ENCODE measurements around the gene SPPL2C. TPM values are rescaled to one million over a fixed set of nuclear protein-coding genes. Genes with fewer than 3 reads are reported as not detected.

Gene SPPL2C
- polyA plus RNA-seq, 3 donors from 2014 or later, result not detected

DNA sequence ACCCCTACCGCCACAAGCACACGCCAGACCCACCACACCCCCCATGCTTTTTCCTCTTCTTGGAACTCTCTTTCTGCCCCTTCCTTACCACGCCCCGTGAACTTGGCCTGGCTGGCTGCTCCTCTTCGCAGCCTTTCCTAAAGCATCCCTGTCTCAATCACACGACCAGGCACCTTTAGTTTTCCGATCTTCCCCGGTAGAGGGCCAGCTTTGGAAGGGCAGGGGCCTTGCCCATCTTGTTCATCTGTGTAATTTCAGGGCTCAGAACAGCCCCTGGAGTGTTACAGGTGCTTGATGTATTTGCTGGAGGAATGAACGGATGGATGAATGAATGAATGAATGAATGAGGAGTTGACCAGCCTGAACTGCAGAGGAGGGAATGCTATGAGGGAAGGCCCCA is 3.7 kb downstream of the SPPL2C start:
- Mint-ChIP-seq H3K27me3 (ENCODE audit: low read depth in 3 of 3) (peaks cover 1 to 10% (median 9%) of the 10 kb centered on the region in 3 donors), H3K36me3 (no peaks in the 10 kb centered on the region), H3K4me1 (peaks cover 4 to 7% of the 10 kb centered on the region in 2 donors), H3K9me3 (no peaks in the 10 kb centered on the region), H3K27ac (no peak overlapping the region), H3K4me3 (no peak overlapping the region)
- DNase-seq, result no peak

GRCh38 chr17:45848868-45849535 is 4.3 kb downstream of the SPPL2C start:
- Mint-ChIP-seq H3K4me3 (no peak overlapping the region), H3K9me3 (no peaks in the 10 kb centered on the region), H3K4me1 (peaks cover 4 to 7% of the 10 kb centered on the region in 2 donors), H3K27me3 (ENCODE audit: low read depth in 3 of 3) (peaks cover 1 to 13% (median 9%) of the 10 kb centered on the region in 3 donors), H3K27ac (no peak overlapping the region), H3K36me3 (no peaks in the 10 kb centered on the region)
- no peak for DNase-seq

DNA sequence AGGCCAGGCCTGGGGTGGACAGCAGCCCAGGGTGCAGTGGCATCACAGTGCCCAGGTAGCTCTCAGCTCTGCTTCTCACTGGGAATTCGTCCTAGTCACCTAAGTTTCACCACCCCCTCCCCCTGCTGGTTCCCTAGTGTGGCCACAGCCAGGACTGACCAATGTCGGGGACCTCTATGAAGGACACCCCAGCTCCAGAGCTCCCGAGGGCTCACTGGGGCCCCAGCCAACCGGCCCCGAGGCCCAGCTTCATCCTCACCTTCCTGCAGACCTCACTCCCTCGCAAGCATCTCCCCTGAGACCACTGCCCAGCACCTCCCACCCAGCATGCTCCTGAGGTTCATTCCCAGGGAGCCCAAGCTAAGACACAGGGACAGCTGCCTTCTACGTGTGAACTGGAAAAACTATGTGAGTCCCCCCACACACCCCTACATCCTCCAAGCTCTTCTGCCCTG is 4.9 kb downstream of the SPPL2C start:
- Mint-ChIP-seq H3K4me3 (no peak overlapping the region), H3K9me3 (no peaks in the 10 kb centered on the region), H3K27me3 (ENCODE audit: low read depth in 3 of 3) (peaks cover 1 to 17% (median 10%) of the 10 kb centered on the region in 3 donors), H3K27ac (no peak overlapping the region), H3K4me1 (peaks cover 4 to 7% of the 10 kb centered on the region in 2 donors), H3K36me3 (no peaks in the 10 kb centered on the region)
- no peak for DNase-seq

- peaks cover 1 to 17% (median 11%) of the 10 kb centered on the region in 3 donors for H3K27me3 Mint-ChIP-seq (ENCODE audit: low read depth in 3 of 3)
- no peak for DNase-seq
- peaks cover 4 to 7% of the 10 kb centered on the region in 2 donors for H3K4me1 Mint-ChIP-seq
- H3K4me3 Mint-ChIP-seq, result no peak overlapping the region
- H3K9me3 Mint-ChIP-seq, result no peaks in the 10 kb centered on the region
- H3K27ac Mint-ChIP-seq, result no peak overlapping the region
- H3K36me3 Mint-ChIP-seq, result no peaks in the 10 kb centered on the region
These were observed 5.3 kb downstream of the SPPL2C start for GRCh38 chr17:45850011-45850410.

DNA sequence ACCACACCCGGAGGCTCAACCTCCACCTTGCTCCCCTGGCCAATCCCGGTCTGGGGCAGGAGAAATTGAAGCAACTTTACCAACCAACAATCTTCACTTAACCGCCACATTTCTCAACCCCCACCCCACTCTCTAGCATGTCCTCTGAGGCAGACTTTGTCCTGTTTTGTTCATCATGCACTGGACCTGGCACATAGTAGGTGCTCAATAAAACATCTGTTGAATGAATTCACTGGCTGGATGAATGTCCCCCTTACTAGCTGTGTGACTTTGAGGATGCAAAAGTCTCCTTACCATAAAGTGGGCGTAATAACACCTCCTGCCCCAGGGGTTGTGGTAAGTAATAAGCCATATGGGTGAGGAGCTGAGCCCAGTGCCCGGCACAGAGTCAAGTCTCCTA is 5.8 kb downstream of the SPPL2C start:
- Mint-ChIP-seq H3K27me3 (ENCODE audit: low read depth in 3 of 3) (peaks cover 1 to 19% (median 11%) of the 10 kb centered on the region in 3 donors), H3K36me3 (no peaks in the 10 kb centered on the region), H3K27ac (no peak overlapping the region), H3K9me3 (no peaks in the 10 kb centered on the region), H3K4me1 (peaks cover 4 to 7% of the 10 kb centered on the region in 2 donors), H3K4me3 (no peak overlapping the region)
- DNase-seq, result no peak

- Mint-ChIP-seq H3K27ac (no peak overlapping the region), H3K27me3 (ENCODE audit: low read depth in 3 of 3) (peaks cover 3 to 18% (median 11%) of the 10 kb centered on the region in 3 donors), H3K4me3 (no peak overlapping the region), H3K4me1 (peaks cover 4 to 7% of the 10 kb centered on the region in 2 donors), H3K36me3 (no peaks in the 10 kb centered on the region), H3K9me3 (peaks cover 0 to 2% (median 0%) of the 10 kb centered on the region in 6 donors)
- no peak for DNase-seq
These were observed 6.3 kb downstream of the SPPL2C start for GRCh38 chr17:45851022-45851421.

- H3K4me1 Mint-ChIP-seq, result peaks cover 4 to 7% of the 10 kb centered on the region in 2 donors
- peaks cover 3 to 18% (median 13%) of the 10 kb centered on the region in 3 donors for H3K27me3 Mint-ChIP-seq (ENCODE audit: low read depth in 3 of 3)
- no peak overlapping the region for H3K4me3 Mint-ChIP-seq
- no peaks in the 10 kb centered on the region for H3K36me3 Mint-ChIP-seq
- no peak overlapping the region for H3K27ac Mint-ChIP-seq
- DNase-seq, result no peak
- peaks cover 0 to 2% (median 0%) of the 10 kb centered on the region in 6 donors for H3K9me3 Mint-ChIP-seq
These were observed 6.8 kb downstream of the SPPL2C start for GRCh38 chr17:45851464-45851863.

DNA sequence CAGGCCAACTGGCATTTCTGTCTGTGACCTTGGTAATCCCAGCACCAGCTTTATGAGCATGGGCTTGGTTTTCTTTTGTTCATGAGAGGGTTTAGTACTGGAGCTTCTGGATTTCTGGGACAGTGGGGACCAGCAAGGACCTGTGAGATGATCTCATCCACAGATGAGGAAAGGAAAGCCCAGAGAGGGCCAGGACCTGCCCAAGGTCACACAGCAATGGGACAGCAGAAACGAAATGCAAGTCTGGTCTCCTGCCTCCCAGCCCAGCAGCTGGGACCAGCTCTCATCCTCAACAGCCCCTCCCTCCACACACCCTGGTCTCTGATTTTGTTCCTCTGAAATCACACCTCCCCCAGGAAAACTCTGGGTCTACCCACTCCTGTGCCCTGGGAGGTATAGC is 7.2 kb downstream of the SPPL2C start:
- Mint-ChIP-seq H3K9me3 (peaks cover 0 to 2% (median 0%) of the 10 kb centered on the region in 6 donors), H3K4me1 (peaks cover 4 to 7% of the 10 kb centered on the region in 2 donors), H3K27ac (no peak overlapping the region), H3K4me3 (no peak overlapping the region), H3K27me3 (ENCODE audit: low read depth in 3 of 3) (peaks cover 3 to 21% (median 14%) of the 10 kb centered on the region in 3 donors), H3K36me3 (no peaks in the 10 kb centered on the region)
- no peak for DNase-seq

GRCh38 chr17:45852535-45853297 is 8.0 kb downstream of the SPPL2C start:
- Mint-ChIP-seq H3K9me3 (peaks cover 0 to 2% (median 0%) of the 10 kb centered on the region in 6 donors), H3K4me3 (no peak overlapping the region), H3K27ac (no peak overlapping the region), H3K4me1 (peaks cover 4 to 7% of the 10 kb centered on the region in 2 donors), H3K27me3 (ENCODE audit: low read depth in 3 of 3) (peaks cover 6 to 21% (median 14%) of the 10 kb centered on the region in 3 donors), H3K36me3 (no peaks in the 10 kb centered on the region)
- DNase-seq, result peak; percentile 30 to 46 (median 41)

GRCh38 chr17:45854209-45854608 is 9.5 kb downstream of the SPPL2C start:
- DNase-seq, result no peak
- no peak overlapping the region for H3K4me3 Mint-ChIP-seq
- H3K27me3 Mint-ChIP-seq (ENCODE audit: low read depth in 3 of 3), result peaks cover 6 to 22% (median 17%) of the 10 kb centered on the region in 3 donors
- H3K4me1 Mint-ChIP-seq, result peaks cover 4 to 7% of the 10 kb centered on the region in 2 donors
- H3K27ac Mint-ChIP-seq, result no peak overlapping the region
- H3K36me3 Mint-ChIP-seq, result no peaks in the 10 kb centered on the region
- H3K9me3 Mint-ChIP-seq, result peaks cover 0 to 2% (median 0%) of the 10 kb centered on the region in 6 donors

GRCh38 chr17:45855691-45856336 is 11.1 kb downstream of the SPPL2C start:
- Mint-ChIP-seq H3K27me3 (ENCODE audit: low read depth in 3 of 3) (peaks cover 6 to 23% (median 11%) of the 10 kb centered on the region in 3 donors), H3K4me1 (peaks cover 4 to 7% of the 10 kb centered on the region in 2 donors), H3K4me3 (no peak overlapping the region), H3K9me3 (peaks cover 0 to 2% (median 0%) of the 10 kb centered on the region in 6 donors), H3K27ac (no peak overlapping the region), H3K36me3 (no peaks in the 10 kb centered on the region)
- DNase-seq, result no peak

- no peak for DNase-seq
- Mint-ChIP-seq H3K36me3 (no peaks in the 10 kb centered on the region), H3K27ac (no peak overlapping the region), H3K9me3 (peaks cover 0 to 2% (median 0%) of the 10 kb centered on the region in 6 donors), H3K4me1 (no peaks in the 10 kb centered on the region), H3K4me3 (no peak overlapping the region), H3K27me3 (ENCODE audit: low read depth in 3 of 3) (peaks cover 6 to 20% (median 14%) of the 10 kb centered on the region in 3 donors)
These were observed 13.5 kb downstream of the SPPL2C start for GRCh38 chr17:45857977-45858708.

DNA sequence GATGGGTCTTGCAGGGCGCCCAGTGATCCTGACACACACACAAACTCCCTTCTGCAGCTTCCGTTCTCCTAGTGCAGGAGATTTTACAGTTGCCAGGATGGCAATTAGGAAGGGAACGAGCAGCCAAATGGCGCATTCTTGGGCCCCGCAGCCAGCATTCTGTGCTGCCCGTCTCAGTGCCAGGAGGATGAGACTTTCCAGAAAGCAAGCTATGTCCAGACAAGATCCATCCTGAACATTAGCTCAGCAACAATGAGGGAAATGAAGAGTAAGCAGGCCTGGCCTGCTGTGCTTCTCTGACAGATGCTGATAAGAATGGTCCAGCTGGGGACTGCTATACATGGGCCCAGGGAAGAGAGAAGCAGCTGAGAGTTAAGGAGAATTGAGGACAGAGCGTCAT is 16.5 kb downstream of the SPPL2C start:
- H3K9me3 Mint-ChIP-seq, result no peaks in the 10 kb centered on the region
- H3K4me1 Mint-ChIP-seq, result no peaks in the 10 kb centered on the region
- H3K36me3 Mint-ChIP-seq, result no peaks in the 10 kb centered on the region
- no peak for DNase-seq
- no peak overlapping the region for H3K4me3 Mint-ChIP-seq
- H3K27ac Mint-ChIP-seq, result no peak overlapping the region
- H3K27me3 Mint-ChIP-seq (ENCODE audit: low read depth in 3 of 3), result peaks cover 4 to 18% (median 10%) of the 10 kb centered on the region in 3 donors
